Psoas muscle (tissue), 8 donors: ENCODE results near the gene RAPGEF4. TPM values are rescaled to one million over a fixed set of nuclear protein-coding genes. Genes with fewer than 3 reads are reported as not detected.
A peak's percentile ranks its signal among the peaks of the same experiment; 100 is the strongest.

ENCODE experiments used
- ATAC-seq, 4 donors: fragments of 200-7000 bp; cut with Tn5 transposase; one replicate each; pipeline ENCODE4 v1.9.1; 2020; ENCODE audit warnings: moderate library complexity in 3 of 4, mild to moderate bottlenecking in 2 of 4
- DNase-seq, 2 donors: peaks; one replicate each; pipeline ENCODE4 v3.0.0-alpha.2; 2020
- H3K27ac ChIP-seq: fragments of 200-600 bp; one replicate; pipeline ENCODE4 v1.8.0; 2022
- H3K27me3 ChIP-seq, 3 donors: fragments of 200-600 bp in 1 of 3; one replicate each; pipeline versions ENCODE4 v1.6.1 to v1.8.0; 2013 to 2022; ENCODE audit warnings: low read length in 2 of 3, mild to moderate bottlenecking in 2 of 3, moderate library complexity in 1 of 3; ENCODE audit not compliant: insufficient read depth in 3 of 3
- H3K36me3 ChIP-seq, 2 donors: fragments of 200-600 bp in 1 of 2; one replicate each; pipeline versions ENCODE4 v1.6.1 to v1.8.0; 2013 to 2022; ENCODE audit warnings: low read depth in 1 of 2, mild to moderate bottlenecking in 1 of 2, moderate library complexity in 1 of 2; ENCODE audit not compliant: insufficient read depth in 1 of 2
- H3K4me1 ChIP-seq: fragments of 200-600 bp; one replicate; pipeline ENCODE4 v1.8.0; 2022
- H3K4me3 ChIP-seq: fragments of 200-600 bp; one replicate; pipeline ENCODE4 v1.8.0; 2022; ENCODE audit warnings: mild to moderate bottlenecking
- H3K9me3 ChIP-seq: fragments of 200-600 bp; one replicate; pipeline ENCODE4 v1.8.0; 2022
- CTCF ChIP-seq: fragments of 200-600 bp; IDR thresholded peaks from one replicate; pipeline ENCODE4 v1.8.0; 2022; ENCODE audit warnings: antibody characterized with exemption
- WGBS, 3 donors: extraction: QIAGEN DNeasy Blood & Tissue Kit; methylation state at CpG; one replicate each; pipeline versions ENCODE4 v1.1.6 to v1.1.7; 2013; 5-methylcytosine and 5-hydroxymethylcytosine counted together
- intact Hi-C, 2 donors: fragments of 100-400 bp; cut with DNase I; formaldehyde crosslinking; loops; one replicate each; pipeline versions ENCODE4 v1.11.0 to v1.14.2; 2022
- polyA plus RNA-seq, 3 donors: library from polyadenylated mRNA; stranded (reverse); fragments of 200-250 nt; gene quantifications; one replicate each; pipeline ENCODE4 v1.2.3, GENCODE V29; 2013
- total RNA-seq, 4 donors: library from RNA; stranded (reverse); fragmentation: NEBNext Ultra II Directional in 2 of 4; extraction: Animal tissue kit (Norgen Biotek cat#: 25700) in 2 of 4; gene quantifications; one replicate each; pipeline versions ENCODE4 v1.2.1 to v1.2.4, GENCODE V29; 2021 to 2023
- donor health status: healthy with polysubstance abuse.
- donor health status: DM: no; HTN: no; CAD: no; lungs with moderate emphysema.
- donor health status: Bipolar disorder and iron deficiency.
- donor health status: healthy.
- donor health status: DM: yes; HTN: yes; CAD: no.
- donor health status: DM: no; HTN: no; CAD: no.
- donor health status: DM: no; HTN: no; CAD: no.
- donor health status: DM: yes; HTN: yes; CAD: no.

RAPGEF4 gene
- total and polyA plus RNA-seq, 7 donors = 0.61 to 2.0 (median 0.92) TPM

DNA sequence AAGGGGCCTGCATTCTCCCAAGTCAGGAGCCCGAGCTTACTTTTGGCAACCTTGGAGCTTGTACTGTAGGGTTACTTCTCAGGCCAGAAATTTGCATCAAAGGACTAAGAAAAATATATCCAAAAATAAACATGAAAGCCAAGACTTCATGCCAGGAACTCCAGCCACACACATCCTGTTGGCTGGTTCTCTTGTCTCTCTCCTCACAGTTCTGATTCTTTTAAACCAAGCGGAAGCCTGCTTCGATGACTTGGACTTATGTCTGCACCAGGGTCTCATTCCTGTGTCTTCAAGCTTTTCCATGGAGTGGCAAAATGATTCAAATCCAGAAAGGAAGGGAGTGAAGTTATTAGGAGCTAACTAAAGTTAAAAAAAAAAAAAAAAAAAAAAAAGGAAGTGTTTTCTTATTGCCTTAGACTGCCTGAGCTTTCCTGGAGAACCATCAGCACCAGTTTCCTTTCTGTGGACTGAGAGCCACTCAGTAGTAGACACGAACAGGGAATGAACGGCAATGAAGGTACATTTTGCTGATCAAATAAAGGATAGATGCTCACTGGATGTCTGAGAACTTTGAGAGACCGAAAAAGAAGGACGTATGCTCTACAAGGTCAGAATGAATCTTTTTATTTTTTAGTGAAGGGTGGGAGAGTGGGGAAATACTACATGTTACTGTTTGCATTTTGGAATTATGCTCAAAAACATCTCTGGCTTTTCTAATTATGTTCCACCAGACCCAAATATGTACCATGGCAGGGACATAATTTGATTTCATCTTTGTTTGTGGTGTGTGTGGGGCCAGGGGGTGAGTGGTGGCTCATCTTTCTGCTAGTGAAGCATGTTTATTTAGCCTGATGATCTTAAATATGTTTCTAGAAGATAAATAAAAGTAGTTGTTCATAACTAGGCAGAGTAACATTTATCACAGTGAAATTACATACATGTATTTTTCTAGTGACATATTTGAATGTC, 86.0 kb downstream of the RAPGEF4 start:
- peak overlapping the region; percentile 53 for H3K4me3 ChIP-seq
- DNase-seq = no peak
- no peak for ATAC-seq
- H3K9me3 ChIP-seq = no peaks in the 10 kb centered on the region
- H3K36me3 ChIP-seq = no peaks in the 10 kb centered on the region
- H3K27me3 ChIP-seq = no peaks in the 10 kb centered on the region
- intact Hi-C loops = no loop called here
- 69 to 77% (median 74%) methylated on average over 7 of the region's 7 CpGs for WGBS, 3 donors
- no peak for TF ChIP-seq CTCF
- no peaks in the 10 kb centered on the region for H3K4me1 ChIP-seq
- peak overlapping the region; percentile 36 for H3K27ac ChIP-seq

DNA sequence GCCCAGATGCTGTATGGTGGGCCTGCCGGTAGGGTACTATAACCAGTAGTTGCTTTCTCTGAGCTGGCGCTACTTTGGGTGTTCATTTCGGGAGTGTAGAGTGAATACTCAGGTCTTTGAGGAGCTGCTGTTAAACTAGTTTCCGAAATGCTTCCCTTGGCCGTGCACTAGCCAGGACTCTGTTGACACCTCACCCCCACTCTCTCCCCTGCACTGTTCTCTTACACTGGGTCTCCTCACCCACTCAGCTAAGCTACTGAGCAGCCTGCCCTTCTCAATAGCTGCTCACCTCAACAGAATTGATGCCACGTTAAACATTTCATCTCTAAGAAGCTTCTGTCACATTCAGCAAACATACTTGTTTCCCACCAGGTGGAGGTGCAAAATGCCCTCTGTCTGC, 86.9 kb downstream of the RAPGEF4 start:
- Histone ChIP-seq H3K27me3 (no peaks in the 10 kb centered on the region), H3K27ac (no peak overlapping the region), H3K9me3 (no peaks in the 10 kb centered on the region), H3K4me1 (no peaks in the 10 kb centered on the region), H3K36me3 (no peaks in the 10 kb centered on the region), H3K4me3 (peak overlapping the region; percentile 53)
- WGBS, 3 donors = 79 to 85% (median 82%) methylated on average over 6 of the region's 6 CpGs
- TF ChIP-seq CTCF = no peak
- no peak for DNase-seq
- no peak for ATAC-seq
- intact Hi-C loops = no loop called here

DNA sequence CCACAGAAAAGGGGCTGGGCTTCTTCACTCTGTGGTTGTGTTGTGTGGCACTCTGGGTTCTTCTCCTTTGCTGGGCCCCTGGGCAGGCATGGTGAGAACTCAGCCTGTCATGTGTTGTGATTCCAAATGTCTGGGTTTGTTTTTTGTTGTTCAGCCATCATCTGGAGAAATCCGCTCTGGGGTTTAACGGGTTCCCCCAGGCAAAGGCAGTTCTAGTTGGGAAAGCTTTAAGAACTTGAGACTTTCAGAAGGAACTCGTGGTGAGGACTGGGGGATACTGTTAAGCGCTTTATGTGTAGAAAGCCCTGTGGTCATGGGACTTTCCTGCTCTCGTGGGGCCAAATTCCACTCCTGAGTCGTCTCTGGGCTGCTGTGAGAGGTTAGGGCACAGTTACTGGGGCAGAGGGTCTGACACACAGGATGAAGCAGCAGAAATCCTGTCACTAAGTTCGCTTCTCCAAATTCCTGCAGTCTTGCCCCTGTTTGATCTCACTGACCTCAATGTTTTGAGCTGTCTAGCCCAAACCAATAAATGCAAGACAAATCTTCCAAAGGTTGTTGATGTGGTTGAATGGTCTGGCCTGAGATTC, 87.7 kb downstream of the RAPGEF4 start:
- H3K27me3 ChIP-seq = no peaks in the 10 kb centered on the region
- H3K27ac ChIP-seq = no peak overlapping the region
- H3K4me3 ChIP-seq = peak overlapping the region; percentile 53
- ATAC-seq (no peak), DNase-seq (no peak)
- no peaks in the 10 kb centered on the region for H3K9me3 ChIP-seq
- WGBS, 3 donors = 62 to 68% (median 62%) methylated on average over 7 of the region's 7 CpGs
- H3K36me3 ChIP-seq = no peaks in the 10 kb centered on the region
- intact Hi-C loops = no loop called here
- no peaks in the 10 kb centered on the region for H3K4me1 ChIP-seq
- no peak for TF ChIP-seq CTCF

- no peak overlapping the region for H3K4me3 ChIP-seq
- H3K27me3 ChIP-seq = no peaks in the 10 kb centered on the region
- DNase-seq (no peak), ATAC-seq (no peak)
- H3K4me1 ChIP-seq = no peaks in the 10 kb centered on the region
- H3K36me3 ChIP-seq = no peaks in the 10 kb centered on the region
- no peak for TF ChIP-seq CTCF
- intact Hi-C loops = no loop called here
- WGBS, 3 donors = 90 to 96% (median 94%) methylated on average over 3 of the region's 3 CpGs
- H3K9me3 ChIP-seq = no peaks in the 10 kb centered on the region
- no peak overlapping the region for H3K27ac ChIP-seq
Observed at GRCh38 chr2:172826522-172826921, 90.9 kb downstream of the RAPGEF4 start.
